ENCODE measurements around the gene SLC6A19. TPM values are rescaled to one million over a fixed set of nuclear protein-coding genes. Genes with fewer than 3 reads are reported as not detected.

The SLC6A19 gene
- total RNA-seq, 1 donor from 2014 or later = not detected

DNA sequence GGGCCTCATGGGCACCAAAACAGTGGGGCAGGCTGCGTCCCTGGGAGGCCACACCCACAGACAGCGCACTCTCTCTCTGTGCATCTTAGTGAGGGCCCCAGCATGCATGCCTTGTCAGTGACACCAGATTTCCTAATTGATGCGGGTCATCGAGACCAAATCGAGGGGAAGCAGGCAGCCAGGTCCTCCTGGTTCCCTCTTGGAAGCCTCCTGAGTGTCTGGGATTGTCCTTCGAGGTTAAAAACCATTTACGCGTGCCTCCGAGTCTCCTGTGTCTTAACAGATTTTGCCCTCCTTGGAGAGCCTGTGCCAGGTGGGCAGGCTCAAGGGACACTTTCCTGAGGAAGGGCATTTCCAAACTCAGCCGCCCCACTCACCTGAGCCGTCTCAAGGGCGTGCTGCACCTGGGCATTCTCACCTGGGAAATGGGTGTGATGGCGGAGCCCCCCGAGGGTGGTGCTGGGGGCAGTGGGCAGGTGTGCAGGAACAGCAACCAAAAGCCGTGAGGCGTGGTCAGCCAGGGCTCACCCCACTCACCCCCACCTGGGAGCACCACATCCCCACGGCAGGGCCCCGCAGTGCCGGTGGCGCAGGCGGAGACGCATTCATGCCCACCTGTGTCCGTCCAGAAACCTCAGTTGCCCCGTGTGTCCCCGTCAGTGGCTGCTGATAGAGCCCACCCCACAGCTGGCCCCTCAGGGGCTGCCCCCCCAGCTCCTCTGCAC lies 2.7 kb downstream of the SLC6A19 start:
- TF ChIP-seq, protein P1, sequence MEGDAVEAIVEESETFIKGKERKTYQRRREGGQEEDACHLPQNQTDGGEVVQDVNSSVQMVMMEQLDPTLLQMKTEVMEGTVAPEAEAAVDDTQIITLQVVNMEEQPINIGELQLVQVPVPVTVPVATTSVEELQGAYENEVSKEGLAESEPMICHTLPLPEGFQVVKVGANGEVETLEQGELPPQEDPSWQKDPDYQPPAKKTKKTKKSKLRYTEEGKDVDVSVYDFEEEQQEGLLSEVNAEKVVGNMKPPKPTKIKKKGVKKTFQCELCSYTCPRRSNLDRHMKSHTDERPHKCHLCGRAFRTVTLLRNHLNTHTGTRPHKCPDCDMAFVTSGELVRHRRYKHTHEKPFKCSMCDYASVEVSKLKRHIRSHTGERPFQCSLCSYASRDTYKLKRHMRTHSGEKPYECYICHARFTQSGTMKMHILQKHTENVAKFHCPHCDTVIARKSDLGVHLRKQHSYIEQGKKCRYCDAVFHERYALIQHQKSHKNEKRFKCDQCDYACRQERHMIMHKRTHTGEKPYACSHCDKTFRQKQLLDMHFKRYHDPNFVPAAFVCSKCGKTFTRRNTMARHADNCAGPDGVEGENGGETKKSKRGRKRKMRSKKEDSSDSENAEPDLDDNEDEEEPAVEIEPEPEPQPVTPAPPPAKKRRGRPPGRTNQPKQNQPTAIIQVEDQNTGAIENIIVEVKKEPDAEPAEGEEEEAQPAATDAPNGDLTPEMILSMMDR (IDR thresholded peaks at IDR 0.05) = no peak
- no peaks in the 10 kb centered on the region for H3K36me3 ChIP-seq
- no peaks in the 10 kb centered on the region for H3K9me3 ChIP-seq
- DNase-seq (ENCODE audit: low spot score in 2 of 2) = no peak
- no peaks in the 10 kb centered on the region for H3K27me3 ChIP-seq
- H3K27ac ChIP-seq = no peak overlapping the region
- no peak overlapping the region for H3K4me3 ChIP-seq
- intact Hi-C loops (cut with DNase I) = no loop called here
- no peaks in the 10 kb centered on the region for H3K4me1 ChIP-seq

DNA sequence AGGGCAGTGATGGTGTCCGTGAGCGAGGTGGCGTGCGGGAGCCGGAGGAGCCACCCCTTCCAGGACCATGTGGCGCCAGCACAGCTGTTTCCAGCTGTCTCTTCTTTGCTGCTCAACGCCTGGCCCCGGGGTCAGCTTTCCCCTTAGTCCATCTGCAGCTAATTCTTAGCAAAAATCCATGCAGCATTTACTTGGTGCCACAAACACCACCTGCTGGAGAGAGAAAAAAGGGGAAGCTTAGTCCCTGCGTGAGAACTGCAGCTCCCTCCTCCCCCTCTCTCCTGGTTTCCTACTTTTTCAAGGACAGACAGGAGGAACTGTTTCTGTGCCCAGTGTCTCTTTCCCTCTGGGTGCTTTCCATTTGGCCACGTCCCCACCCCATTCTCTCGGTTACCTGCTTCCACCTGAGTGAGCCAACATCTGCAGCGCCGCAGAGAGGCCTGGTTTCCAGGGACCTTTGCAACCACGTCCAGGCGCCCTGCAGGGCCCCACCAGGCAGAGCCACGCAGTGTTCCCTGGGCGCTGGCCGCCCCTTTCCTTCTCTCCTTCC lies 3.4 kb downstream of the SLC6A19 start:
- Histone ChIP-seq H3K4me3 (no peak overlapping the region), H3K27ac (no peak overlapping the region), H3K4me1 (no peaks in the 10 kb centered on the region), H3K27me3 (no peaks in the 10 kb centered on the region), H3K36me3 (no peaks in the 10 kb centered on the region), H3K9me3 (no peaks in the 10 kb centered on the region)
- DNase-seq (ENCODE audit: low spot score in 2 of 2) = no peak
- intact Hi-C loops (cut with DNase I) = no loop called here
- TF ChIP-seq, protein P1 (IDR thresholded peaks at IDR 0.05) = no peak

DNA sequence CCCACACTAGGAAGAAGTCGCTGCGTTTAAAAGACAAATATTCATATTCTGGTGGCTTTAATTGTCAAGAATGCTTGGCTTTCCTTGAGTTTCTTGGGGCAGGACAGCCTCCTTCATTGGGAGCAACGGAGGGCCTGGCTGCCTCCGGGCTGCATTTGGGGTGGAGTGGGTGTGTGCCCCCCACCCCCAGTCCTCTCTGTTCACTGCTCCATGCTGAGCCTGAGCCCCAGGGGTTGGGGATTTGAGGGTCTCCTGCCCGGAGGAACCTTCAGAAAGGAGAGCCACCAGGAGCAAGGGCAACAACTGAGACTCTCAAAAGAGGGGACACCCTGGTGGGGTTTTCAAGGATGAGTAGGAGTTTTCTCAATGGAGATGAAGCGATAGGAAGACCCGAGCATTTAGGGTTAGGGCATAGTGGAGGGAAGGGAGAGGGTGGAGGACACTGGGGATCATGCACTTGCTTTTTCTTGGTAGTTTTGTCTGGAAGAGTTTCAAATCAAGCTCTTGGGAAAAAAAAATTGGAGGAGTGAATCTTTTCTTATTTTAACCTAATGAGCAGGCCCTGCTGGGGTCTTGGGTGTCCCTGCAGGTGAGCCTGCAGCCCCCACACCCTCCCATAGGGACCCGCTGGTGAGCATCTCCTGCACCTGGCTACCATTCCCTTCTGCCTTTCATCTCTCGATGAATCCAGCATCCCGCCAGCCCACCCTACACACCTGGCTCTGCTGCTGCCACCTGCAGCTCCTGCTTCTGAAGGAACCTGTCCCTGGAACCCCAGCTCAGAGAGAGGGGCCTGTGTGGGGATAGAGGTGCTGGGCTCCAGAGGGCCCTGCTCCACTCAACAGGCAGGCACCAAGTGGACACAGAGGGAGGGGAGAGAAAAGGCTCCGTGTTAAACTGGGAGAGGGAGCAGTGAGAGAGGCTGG lies 4.1 kb downstream of the SLC6A19 start:
- DNase-seq (ENCODE audit: low spot score in 2 of 2) = no peak
- no peaks in the 10 kb centered on the region for H3K9me3 ChIP-seq
- H3K27ac ChIP-seq = no peak overlapping the region
- H3K4me1 ChIP-seq = no peaks in the 10 kb centered on the region
- intact Hi-C loops (cut with DNase I) = no loop called here
- H3K27me3 ChIP-seq = no peaks in the 10 kb centered on the region
- TF ChIP-seq, protein P1 (IDR thresholded peaks at IDR 0.05) = no peak
- no peak overlapping the region for H3K4me3 ChIP-seq
- no peaks in the 10 kb centered on the region for H3K36me3 ChIP-seq

DNA sequence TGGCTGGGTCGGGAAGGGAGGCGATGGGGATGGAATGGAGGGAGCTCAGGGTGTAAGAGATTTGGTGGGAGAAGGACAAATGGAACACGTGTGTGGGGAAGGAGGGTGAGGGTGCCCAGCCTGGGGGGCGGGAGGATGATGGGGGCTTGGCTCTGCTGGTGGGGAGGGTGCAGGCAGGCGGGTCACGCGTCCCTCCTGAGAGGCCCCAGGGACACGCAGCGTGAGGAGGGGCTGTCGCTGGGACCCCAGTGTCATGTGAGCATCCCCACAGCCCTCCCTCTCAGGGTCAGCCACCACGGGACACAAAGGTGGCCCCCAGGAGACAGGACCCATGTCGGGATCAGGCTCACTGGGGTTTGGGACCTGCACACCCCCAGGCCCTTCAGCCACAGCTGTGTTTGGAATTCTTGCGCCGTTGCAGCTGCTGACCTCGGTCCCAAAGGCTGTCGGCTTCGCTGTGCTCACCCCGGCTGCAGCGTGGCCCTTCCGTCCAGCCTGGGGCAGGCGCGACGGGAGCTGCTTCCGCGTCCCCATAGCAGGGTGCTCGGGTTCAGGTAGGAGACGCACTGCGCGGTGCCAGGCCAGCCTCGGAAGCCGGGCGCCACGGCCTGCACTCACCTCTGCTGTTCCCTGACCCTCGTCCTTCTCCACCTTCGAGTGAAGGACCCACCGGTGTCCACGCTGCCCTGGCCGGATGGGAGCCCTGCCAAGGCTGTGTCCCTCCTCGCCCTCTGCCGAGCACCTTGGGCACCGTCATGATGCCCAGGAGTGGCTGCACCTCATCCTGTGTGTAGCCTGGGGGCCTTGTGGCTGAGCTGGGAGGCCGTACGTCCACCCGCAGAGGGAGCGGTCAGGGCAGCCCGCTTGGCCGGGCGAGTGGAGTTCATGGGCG lies 5.4 kb downstream of the SLC6A19 start:
- no peaks in the 10 kb centered on the region for H3K9me3 ChIP-seq
- H3K4me1 ChIP-seq = no peaks in the 10 kb centered on the region
- DNase-seq (ENCODE audit: low spot score in 2 of 2) = no peak
- no peak overlapping the region for H3K4me3 ChIP-seq
- H3K27ac ChIP-seq = no peak overlapping the region
- intact Hi-C loops (cut with DNase I) = no loop called here
- H3K27me3 ChIP-seq = no peaks in the 10 kb centered on the region
- no peaks in the 10 kb centered on the region for H3K36me3 ChIP-seq
- TF ChIP-seq, protein P1 (IDR thresholded peaks at IDR 0.05) = no peak

DNA sequence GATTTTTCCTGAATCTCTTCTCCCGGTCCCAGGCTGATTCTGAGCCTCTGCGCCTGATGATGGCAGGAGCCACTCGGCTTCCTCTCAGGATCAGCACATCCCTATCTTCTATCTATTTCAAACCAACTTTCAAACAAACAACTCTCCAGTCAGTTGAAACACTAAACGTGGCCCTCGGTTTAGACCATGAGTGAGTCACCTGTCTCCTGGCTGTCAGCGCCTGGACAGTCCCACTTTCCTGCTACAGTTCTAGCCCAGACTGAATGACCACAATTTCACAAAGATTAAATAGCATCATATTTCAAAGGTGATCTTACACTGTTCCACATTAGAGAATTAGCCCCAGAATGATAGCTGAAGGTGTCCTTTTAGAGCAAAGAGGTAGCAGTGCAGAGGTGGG lies 6.2 kb downstream of the SLC6A19 start:
- intact Hi-C loops (cut with DNase I) = no loop called here
- Histone ChIP-seq H3K9me3 (no peaks in the 10 kb centered on the region), H3K4me3 (no peak overlapping the region), H3K27ac (no peak overlapping the region), H3K4me1 (no peaks in the 10 kb centered on the region), H3K36me3 (no peaks in the 10 kb centered on the region), H3K27me3 (no peaks in the 10 kb centered on the region)
- TF ChIP-seq, protein P1 (IDR thresholded peaks at IDR 0.05) = no peak
- DNase-seq (ENCODE audit: low spot score in 2 of 2) = no peak

Data from ascending aorta (tissue), 2 donors.